Fibroblast of skin of scalp (primary cell): ENCODE results near the gene MYBBP1A.
A peak's percentile ranks its signal among the peaks of the same experiment; 100 is the strongest.

ENCODE experiments used
- DNase-seq: peaks from one replicate; pipeline ENCODE4 v3.0.0-alpha.2; 2013

Gene MYBBP1A

DNA sequence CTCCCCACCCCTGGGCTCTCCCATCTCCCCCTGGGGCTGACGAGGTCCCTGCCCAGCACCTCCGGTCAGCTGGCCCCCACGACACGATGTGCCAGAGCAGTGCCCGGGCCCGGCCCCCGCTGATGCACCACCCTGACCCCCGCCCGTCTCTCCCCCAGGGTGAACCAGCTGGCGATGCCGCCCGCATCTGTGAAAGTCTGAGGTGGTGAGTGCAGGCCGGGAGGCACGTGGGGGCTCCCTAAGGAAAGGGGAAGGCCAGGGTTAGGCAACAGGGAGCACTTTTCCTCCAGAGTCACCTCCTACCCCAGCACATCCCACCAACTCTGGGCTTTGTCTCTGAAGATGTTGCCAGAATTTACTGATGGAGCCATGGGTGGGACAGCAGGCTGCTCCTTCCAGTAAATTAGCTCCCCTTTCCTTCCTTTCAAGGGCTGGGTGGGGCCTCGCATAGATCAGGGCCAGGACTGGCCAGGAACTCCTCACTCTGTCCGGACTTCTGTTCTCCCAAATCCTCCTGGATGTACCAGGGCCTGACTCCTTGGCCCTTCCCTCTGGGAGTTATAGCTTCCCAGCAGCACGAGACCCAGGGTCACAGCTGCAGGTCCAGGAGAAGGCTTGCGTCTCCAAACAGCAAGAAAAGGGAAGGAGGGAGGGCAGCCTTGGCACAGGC lies 18.3 kb downstream of the MYBBP1A start:
- DNase-seq, result no peak

DNA sequence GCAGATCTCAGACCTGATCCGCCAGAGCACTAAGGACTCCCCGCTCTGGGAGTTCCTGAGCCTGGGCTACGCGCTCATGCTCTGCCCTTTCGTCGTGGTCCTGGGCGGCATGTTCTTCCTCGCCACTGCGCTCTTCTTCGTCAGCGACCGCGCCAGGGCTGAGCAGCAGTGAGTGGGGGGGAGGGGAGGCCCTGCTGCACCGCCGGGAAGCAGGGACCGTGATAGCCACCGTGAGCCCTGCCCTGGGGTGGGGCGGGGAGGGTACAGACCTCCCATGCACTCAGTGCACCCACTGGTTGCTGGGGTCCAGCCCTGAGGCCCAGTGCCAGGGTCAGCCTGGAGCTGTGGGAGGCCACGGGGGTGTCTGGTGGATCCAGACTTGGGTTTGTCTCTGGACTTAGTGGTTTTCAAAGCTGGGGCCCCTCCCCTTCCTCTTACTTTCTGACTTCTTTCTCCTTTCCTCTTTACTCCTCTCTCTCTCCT lies 18.9 kb downstream of the MYBBP1A start:
- peak; percentile 12 for DNase-seq

DNA sequence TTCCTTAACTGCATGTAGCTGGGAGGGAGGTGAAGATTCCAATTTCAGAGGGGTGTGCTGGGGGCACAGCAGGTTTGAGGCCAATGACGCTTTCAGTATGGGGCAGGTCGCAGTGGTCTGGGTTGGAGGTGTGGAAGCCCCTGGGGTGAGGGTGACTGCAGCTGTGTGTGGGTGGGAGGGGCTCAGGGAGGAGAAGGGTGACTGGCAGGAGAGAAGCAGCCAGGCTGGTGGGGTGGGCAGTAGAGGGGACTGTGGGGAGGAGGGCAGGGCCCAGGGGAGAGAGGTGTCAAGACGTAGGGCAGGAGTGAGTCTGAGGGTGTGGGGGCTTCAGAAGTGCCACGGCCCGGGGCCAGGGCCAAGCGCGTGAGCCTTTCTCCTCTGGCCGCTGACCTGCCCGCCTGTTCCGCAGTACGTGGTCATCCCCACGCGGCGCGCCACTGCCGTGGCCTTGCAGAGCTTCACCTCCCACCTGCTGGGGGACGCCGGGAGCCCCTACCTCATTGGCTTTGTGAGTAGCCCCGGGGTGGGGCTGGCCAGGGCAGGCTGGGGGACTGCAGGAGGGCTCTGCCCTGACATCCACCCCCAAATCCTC lies 19.4 kb downstream of the MYBBP1A start:
- DNase-seq, result no peak

DNA sequence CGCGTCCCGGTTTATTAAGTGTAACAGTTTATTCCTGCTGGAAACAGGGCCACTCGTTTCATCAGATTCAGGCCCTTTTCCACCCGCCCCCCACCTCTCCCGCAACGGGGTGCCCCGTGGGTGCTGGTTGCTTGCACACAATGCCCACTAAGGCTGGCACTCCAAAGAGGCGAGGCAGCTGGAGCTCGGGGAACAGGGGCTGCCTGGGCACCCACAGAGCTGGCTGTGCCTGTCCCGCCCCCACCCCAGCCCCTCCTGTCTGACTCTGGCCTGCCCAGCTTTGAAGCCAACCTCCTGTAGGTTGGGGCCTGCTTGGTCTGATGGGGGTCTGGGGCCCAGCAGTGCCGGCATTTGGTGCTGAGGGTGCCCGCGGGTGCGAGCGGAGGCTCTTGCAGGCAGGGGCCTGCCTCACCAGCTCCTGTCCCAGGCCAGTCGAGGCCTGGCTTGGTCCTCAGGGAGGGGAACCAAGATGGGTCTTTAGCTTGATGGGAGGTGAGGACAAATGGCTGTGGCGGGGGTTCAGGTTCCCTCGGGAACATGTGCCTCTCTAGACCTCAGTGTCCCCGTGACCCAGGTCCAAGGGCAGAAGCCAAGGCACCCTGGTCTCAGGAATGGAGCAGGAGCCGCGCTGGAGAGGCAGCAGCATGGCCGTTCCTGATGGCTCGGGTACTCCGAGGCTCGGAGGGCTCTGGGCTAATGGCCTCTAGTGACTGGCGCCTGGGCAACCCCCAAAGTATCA lies 20.1 kb downstream of the MYBBP1A start:
- DNase-seq, result no peak

DNA sequence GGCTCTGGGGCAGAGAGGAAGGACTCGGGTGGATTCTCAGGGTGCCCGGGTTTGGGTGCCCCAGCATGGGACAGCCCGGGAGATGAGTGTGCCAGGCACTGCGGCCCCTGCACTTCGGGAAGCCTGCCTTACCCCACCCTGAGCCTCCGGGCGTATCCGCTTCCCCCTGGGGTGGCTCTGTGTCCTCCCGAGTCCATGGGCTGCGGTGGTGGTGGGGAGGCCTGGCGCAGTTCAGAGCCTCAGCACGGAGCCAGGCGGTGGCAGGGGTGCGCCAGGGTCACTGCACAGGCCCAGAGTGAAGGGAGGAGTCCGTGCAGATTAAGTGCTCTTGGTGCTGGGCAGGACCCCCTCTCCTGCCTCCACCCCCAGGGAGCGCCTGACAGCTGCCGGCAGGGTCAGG lies 20.7 kb downstream of the MYBBP1A start:
- DNase-seq, result no peak

DNA sequence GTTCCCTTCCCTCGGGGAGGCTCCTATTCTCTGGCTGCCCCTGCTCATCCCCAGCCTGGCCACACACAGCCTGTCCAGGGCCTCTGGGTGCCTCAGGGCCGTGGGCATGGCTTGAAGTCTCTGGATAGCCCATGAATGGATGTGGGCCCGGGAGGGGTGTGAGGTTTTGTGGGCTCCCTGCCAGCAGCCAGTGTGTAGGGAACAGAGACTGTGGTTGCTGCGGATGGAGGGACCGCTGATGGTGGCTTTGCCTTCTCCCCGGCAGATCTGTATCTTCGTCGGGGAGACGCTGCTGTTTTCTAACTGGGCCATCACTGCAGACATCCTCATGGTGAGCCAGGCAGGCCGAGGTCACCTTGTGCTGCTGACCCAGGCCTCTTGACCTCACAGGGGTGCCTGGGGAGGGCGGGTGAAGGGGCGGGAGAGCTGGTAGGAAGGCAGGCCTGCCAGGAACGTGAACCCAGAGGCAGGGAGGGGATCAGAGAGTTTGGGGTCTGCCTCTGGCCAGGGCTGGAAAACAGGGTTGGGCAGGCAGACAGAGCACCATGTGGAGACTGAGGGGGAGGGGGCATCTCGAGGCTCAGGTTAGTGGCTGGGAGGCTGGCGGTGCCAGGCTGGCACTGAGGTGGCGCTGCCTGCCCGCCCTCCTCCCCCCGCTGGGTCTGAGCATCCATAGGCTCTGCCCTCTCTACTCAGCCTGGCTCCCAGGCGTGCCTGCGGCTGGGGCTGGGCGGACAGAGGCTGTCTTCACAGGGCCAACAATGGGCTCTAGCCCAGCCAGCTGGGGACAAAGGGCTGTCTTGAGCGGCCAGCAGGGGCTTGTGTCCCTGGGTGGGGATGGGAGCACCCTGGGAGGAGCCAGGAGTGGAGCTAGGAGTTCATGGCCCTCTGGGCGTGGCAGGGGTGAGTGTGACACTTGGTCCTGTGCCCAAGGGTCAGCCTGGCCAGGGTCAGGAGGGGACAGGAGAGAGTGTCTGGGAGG lies 21.4 kb downstream of the MYBBP1A start:
- no peak for DNase-seq

DNA sequence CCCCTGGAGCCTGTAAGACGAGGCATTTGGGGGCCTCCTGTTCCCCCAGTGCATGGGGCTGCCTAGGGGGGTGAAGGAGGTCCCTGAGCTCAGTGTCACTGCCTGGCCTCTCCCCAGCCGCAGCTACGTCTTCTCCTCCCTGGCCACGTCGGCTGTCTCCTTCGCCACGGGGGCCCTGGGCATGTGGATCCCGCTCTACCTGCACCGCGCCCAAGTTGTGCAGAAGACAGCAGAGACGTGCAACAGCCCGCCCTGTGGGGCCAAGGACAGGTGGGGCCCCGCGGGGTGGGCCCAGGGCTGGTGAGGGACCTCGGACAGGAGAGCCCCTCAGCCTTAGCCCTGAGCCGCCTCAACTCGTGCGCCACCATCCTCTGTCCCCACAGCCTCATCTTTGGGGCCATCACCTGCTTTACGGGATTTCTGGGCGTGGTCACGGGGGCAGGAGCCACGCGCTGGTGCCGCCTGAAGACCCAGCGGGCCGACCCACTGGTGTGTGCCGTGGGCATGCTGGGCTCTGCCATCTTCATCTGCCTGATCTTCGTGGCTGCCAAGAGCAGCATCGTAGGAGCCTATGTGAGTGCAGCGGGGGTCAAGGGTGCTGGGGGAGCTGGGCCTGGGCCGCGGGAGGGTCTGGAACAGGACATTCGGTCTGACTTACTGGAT lies 22.2 kb downstream of the MYBBP1A start:
- DNase-seq, result no peak

DNA sequence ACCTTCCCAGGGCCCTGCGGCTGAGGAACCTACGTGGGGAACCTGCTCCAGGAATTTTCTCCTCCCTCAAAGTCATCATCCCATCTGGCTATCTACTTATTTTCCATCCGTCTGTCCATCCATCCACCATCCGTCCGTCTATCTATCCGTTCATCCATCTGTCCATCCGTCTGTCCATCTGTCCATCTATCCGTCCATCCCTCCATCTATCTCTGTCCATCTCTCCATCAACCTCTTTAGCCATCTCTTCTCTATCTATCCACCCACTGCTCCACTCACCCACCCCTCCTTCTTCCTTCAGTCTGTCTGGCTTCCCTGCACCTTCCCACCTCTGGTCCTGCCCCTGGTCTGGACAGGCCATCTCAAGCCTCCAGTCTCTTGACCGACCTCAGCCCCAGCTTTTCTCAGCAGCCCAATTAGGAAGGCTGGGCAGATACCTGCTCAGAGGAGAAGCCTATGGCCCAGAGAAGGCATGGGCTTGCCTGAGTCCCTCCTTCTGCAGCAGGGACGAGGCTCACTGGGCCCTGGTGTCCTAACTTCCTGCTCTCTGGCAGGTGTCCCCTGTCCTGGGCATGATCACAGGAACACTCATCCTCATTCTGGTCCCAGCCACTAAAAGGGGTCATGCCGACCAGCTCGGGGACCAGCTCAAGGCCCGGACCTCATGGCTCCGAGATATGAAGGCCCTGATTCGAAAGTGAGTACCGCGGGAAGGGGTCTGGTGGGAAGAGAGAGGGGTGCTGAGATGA lies 23.0 kb downstream of the MYBBP1A start:
- DNase-seq, result no peak

DNA sequence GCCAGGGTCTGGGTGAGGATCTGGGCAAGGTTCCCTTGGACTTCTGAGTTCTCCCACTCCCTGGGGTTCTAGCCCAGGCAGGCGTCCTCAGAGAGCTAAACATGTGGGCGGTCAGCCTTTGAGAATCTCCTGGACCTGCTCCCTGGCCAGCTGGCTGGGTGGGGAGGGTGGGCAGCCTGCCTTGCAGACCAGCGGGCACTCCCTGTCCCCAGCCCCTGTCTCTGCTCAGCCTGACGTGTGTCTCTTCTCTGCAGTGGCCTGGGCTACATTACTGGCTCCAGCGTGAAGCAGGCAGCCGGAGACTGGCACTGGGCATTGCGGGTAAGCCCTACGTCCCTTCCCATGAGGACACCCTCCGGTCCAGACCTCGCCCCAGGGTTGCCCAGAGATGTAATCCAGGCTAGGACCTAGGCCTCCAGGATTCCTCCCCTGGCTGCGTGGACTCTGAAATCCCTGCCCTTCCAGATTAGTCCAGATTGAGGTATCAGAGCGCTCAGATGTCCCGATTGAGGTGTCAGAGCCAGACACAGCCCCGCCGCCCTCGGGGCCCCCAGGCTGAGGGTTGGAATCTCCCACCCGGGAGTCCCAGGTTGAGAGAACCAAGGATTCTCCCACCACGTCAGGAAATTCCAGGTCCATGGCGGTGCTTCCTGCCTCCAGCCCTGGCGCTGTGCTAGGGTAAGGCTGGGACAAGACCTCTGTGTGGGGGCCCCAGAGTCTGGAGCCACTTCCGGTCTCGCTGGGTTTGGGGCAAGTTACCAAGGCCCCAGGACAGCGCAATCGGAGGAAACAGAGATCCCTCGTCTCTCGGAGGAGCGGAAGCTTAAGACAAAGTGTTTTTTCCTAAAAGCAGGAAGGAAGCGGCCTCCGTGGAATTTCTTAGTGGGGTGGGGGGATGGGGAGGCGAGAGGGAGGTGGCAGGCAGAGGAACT lies 24.1 kb downstream of the MYBBP1A start:
- peak; percentile 22 for DNase-seq

DNA sequence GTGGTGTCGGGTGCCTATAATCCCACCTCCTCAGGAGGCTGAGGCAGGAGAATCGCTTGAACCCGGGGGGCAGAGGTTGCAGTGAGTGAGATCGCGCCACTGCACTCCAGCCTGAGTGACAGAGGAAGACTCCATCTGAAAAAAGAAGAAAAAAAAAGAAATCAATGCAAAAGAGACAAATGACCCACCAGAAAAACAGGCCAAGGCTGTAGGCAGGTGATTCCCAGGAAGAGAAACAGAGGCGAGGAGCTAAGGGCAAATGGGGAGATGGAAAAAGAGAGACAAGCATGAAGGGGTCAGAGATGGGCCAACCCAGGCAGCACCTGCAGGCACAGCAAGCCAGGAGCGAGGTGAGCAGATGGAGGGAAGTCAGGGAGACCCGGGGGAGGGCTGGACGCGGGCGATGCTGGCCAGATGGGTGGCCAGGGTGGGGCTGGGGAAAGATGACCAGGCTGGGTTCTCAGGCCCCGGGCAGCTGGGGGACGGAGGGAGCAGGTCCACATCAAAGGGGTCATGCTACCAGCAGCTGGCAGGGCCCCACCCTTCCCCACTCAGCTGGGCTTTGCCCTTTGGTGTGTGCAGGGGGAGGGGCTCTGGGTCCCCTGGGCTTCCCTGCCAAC lies 25.5 kb downstream of the MYBBP1A start:
- no peak for DNase-seq

DNA sequence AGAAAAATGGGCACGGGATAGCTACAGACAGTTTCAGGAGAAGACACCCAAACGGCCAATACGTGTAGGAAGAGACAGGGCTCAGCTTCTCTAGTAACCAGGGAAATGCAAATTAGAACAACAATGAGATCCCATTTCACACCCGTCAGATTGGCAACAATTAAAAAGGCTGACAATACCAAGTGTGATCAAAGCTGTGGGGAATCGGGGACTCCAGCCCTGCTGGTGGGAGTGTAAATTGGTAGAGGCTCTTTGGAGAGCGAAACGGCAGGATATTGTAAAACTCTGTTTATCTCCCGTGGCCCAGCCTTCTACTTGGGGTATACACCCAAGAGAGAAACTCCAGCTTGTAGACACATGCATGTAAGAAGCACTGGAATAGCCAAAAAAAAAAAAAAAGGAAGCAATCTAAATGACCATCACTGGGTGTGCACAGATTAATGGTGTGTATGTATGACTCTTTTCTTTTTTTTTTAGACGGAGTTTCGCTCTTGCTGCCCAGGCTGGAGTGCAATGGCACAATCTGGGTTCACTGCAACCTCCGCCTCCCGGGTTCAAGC lies 27.5 kb downstream of the MYBBP1A start:
- no peak for DNase-seq

DNA sequence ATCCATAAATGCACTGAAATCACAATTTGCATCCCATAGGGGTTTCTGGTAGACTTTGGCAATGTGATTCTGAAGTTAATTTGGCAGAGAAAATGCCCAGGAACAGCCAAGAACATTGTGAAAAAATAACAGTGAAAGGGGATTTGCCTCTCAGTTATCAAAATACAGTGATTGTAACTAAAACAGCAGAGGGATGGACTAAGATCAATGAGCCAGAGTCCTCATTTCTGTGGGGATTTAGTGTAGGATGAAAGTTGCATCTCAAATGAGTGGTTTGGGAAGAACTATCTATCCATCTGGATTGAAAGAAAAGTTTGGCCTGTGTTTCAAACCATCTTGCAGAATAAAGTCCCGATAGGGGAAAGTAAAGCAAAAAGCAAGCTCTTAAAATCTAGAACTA lies 28.1 kb downstream of the MYBBP1A start:
- no peak for DNase-seq

DNA sequence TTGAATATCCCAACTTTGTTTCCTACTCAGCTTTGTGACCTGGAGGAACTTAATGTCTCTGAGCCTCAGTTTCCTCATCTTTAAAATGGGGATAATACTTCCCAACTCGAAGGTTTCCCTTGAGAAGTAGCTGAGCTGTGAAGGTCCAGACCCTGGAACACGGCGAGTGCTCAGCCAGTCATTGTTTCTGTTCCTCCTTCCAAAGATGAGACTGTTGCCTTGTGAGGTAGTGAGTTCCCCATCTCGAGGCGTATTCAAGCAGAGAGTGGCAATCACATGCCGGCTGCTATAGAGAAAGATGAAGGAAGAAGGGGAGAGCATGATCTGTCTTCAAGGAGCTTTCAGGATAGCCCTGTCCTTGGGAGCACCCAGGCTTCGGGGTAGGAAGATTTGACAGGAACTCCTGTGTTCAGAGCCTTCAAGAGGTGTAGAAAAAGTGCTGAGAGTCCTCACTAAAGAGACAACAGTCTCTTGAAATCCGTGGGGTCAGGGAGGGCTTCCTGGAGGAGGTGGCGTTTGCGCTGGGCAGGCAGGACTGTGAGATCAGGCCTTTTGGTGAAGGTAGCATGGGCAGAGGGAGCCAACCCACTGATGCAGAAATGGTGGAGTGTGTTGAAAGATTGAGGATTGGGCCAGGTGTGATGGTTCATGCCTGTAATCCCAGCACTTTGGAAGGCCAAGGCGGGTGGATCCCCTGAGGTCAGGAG lies 29.3 kb downstream of the MYBBP1A start:
- DNase-seq, result no peak

DNA sequence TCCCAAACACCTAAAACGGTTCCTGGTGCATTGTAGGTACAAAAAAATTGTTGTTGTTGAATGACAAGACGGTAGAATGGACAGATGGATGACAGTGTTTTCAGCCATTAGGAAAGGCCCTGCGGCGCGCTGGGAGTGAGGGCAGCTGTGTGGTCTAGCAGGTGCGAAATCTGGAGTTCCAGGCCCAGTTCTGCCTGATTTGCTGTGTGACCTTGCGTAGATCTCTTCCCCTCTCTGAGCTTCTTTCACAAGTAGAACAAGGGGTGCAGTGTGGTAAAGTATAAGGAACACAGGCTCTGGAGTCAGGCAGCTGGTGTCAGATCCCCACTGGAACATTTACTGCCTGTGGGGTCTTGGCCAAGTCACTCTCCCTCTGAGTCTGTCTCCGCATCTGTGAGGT lies 31.2 kb downstream of the MYBBP1A start:
- DNase-seq, result no peak

DNA sequence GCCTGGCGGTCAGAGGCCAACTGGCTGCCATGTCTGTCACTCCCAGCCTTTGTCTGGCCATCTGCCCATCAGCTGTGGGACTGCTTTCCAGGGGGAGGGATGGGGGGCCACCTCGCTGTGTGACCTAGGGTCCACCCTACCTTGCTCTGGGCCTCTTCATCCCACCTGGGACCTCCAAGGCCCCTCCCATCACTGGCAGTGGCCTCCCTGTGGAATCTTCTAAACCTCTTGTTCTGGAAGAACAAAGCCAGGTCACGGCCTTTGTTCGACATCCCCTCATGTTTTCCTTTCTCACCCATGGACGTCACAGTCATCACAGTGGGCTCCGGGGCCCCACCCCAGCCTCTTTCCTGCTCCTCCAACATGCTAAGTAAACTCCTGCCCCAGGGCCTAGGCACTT lies 32.5 kb downstream of the MYBBP1A start:
- no peak for DNase-seq

DNA sequence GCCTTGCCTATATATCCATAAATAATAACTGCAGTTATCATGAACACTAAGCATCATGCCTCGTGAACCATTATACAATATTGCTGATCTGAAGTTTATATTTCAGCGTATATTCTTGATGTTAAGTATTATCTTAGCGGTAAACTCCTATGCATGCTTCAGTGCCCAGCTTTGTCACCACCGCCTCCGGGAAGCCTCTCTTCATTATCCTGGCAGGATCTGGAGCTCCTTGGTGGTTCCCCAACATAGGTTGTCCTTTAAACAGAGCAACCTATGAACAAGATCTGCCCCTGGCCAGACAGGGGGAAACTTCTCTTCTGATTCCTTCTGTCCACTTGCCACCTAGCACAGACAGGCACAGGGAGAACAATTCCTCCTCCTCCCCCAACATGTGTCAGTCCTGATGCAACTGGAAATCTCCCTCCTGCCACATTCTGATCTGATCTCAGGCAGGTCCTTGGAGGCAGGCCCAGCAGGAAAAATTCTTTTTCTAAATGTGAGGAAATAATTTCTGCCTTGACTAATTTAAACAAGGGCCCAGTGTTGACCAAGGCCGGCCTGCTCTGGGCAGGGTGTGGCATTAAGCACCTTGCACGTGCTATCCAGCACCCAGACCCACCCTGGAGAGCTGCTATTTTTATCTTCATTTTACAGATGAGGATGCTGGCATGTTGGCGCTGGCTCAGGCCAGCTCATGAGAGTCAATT lies 34.1 kb downstream of the MYBBP1A start:
- DNase-seq, result peak; percentile 7

DNA sequence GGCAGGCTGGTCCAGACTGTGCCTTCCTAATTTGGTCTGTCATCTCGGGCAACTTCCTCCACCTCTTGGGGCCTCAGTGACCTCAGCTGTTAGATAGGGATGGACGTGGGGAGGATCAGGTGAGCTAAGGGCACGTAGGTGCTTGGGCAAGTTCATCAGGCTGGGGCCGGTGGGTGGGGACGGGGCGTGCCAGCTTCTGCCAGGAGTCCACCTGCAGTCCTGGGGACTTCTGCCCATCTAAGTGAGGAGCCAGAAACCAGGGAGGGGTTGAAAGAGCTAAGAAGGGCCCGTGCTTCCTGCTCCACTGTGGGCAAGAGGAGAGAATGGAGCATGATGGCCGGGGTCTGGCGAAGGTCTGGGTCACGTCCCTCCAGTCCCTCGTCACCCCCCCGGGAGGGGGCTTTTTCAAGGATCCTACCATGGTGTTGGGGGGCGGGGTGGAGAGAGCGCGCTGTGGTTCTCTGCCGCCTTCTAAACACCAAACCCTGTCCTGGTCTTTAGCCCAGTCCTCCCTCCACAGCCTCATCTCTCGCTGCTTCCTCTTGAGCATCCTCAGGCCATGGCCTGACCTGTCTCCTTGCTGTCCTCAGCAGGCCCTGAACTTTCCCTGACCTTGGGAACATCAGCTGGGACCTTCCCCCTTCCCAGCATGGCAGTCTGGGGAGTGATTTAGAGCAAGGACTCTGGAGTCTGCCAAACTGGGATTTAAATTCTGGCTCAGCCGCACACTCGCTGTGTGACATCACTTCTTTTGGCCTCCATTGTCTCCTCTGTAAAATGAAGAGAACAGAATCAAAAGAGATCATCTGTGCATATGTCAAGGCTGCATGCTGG lies 34.9 kb downstream of the MYBBP1A start:
- no peak for DNase-seq
